Stimulated activated CD8-positive, alpha-beta memory T cell treated with anti-CD3 and anti-CD28 coated beads, Interleukin-15, amount 100 ng/mL, for 4 hours (primary cell): ENCODE data around the gene GUSB.
A peak's percentile ranks its signal among the peaks of the same experiment; 100 is the strongest.
"Not testable (repeated sequence)": the region's sequence is repeated elsewhere in the genome, so short reads cannot be mapped to it uniquely, and the experiment has no call there.

ENCODE experiments used
- DNase-seq, 2 donors: peaks; one replicate each; pipeline ENCODE4 v3.0.0-alpha.2; 2020; ENCODE audit warnings: low read depth in 2 of 2

Gene GUSB

DNA sequence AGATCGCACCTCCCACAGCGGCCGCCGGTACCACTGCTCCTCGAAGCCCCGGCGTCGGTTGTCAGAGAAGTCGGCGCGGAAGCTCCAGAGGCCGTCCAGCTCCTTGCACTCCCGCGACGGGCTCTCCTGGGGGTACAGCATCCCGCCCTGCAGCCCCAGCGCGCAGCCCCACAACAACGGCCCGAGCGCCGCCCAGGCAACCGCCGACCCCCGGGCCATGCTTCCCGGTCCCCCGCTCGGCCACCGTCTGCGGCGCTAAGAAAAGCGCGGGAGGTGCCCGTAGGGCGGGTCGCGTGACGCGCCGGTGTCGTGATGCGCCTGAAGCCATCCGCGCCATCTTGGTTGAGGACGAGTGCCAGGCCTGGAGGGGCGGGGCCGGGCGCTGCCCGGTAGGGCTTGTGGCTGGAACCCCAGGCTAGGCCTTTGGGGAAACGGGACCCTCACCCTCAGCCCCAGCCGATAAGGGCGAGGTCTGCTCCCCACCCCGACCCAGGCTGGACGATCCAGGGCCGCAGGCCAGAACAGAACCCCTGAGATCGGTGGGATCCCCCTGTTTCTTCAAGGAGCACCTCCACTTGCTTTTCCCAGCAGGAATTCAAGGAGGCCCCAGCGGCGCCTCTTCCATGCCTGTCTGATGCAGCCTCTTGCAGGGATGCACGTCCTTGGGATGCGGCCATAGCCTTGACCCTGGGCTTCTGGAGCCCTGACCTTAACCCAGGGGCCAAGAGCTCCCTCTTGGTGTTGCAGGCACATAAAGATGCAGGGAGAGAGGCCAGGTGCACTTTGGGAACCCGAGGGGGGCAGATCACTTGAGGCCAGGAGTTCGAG lies at the start of gene GUSB:
Gene GUSB, minus strand, starts transcription at position 249 of the 828 bp plus-strand sequence. Its CDS starts 30 bp downstream, at position 219.
- peak; percentile 73 to 79 for DNase-seq

DNA sequence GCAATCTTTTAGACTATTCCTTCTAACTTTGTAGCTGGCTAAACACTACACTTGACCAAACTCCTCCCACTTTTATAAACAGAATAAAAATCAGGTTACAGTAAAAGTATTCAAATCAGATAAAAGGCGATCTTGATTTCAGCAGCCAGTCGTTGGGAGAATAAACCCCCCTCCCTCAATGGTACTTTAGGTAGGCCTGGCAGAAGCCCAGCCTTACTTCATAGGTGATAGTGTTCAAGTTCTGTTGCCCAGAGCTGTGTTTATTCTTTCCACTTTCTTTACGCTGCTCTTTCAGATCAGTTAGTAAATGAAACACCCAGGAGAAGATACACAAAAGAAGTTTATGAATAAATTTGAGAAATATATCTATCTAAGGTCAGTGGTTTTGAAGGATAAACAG lies 46.3 kb upstream of the GUSB start:
- DNase-seq: not testable (repeated sequence)

DNA sequence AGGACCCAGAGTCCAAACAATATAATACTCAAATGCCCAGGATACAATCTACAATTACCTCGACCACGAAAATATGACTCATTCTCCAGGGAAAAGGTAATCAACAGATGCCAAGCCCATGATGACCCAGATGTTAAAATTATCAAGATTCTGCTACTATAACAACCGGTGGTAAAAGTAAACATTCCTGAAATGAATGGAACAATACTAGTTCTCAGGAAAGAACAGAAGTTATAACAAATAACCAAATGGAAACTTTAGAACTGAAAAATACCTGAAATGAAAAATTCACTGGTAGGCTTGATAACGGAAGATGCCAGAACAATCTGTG lies 34.1 kb upstream of the GUSB start:
- no peak for DNase-seq

DNA sequence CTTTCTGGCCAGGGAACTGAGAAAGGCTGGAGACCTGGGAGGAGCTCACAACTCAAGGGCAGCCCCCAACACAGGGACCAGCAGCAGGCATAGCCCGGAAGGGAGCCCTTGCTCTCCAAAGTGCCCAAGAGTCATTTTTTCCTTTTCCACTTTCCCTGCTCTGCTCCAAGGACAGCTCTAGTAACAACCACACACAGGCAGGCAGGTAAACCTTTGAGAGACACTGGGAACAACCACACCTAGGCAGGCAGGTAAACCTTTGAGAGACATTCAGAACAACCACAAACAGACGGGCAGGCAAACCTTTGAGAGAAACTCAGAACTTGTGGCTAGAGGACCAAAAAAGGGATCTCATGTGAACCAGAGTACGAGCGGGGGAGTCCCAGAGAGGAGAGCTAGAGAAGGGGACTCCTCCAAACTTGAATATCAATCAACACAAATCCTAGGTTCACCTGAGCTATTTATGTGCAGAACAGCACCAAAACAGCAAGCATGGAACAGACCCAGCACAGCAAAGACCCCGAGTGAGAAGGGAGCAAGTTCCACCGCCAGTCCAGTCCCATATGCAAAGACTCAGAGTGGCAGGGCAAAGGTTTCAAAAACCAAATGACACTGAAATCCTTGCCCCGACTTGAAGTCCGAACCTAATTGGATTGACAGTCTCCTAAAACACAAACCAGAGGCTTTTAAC lies 33.6 kb upstream of the GUSB start:
- DNase-seq: no peak

DNA sequence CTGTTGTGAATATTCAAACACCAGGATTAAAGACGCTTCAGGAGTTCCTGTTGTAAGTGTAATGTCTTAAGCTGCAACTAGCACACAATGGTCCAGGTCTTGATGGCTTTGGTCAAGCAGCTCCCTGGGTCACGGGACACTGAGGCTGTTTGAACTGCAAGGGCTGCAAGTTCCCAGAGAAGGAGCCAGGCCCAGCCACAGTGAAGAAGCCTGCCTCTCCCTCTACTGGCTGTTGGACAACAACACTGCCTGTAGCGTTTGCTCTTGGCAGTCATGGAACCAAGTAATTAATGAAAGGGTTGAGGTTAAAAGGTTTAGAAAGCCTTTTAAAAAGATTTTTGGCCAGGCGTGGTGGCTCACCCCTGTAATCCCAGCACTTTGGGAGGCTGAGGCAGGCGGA lies 31.9 kb upstream of the GUSB start:
- DNase-seq: no peak

DNA sequence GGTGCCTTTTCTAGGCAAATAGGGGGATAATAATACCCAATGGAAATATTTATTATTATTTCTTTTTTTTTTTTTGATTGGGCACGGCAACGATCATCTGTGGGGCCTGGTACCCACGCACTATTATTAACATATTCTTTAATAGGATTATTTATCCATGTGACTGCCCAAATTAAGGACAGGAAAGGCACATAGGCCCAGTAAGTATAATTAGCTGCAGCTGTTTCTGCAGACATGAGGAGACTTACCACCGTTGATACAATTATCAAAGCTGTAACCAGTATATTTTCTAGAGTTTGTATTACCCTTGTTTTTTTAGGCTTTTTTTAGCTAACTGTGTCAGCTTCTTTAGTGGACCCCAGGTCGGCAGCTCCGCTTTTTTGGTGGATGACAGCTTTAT lies 25.2 kb upstream of the GUSB start:
- no peak for DNase-seq

DNA sequence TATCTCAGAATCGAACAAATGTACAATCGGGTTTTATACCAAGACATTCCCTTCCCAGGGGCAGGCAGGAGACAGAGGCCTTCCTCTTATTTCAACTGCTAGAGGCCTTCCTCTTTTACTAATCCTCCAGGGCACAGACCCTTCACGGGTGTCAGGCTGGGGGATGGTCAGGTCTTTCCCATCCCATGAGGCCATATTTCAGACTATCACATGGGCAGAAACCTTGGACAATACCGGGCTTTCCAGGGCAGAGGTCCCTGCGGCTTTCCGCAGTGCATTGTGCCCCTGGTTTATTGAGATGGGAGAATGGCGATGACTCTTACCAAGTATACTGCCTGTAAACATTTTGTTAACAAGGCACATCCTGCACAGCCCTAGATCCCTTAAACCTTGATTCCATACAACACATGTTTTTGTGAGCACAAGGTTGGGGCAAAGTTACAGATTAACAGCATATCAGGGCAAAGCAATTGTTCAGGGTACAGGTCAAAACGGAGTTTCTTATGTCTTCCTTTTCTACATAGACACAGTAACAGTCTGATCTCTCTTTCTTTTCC lies 23.2 kb upstream of the GUSB start:
- not testable (repeated sequence) for DNase-seq

DNA sequence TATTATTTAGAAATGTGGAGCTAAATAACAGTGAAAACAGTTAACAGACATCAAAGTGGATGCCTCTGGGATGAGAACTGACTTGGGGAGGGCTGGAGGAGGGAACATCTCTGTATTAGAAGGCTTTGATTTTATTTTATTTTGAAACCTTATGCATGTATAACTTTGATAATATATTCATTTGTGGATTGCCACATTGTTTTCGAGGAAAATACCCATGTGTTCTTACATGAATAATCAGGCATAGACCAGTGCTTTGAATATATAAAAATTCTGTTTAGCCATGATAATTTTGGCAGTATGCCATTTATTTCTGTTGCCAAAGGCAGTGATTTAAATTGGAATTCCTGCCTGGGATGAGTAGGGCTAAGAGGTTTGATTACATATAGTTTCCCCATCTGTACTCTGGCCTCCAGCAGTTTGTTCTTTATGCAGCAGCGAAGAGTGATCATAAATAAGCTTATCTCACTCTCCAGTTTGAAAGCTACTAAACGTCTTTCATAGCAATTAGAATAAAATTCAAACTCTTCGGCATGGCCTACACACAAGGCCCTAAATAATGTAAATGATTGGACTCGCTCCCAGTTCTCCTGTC lies 18.9 kb upstream of the GUSB start:
- DNase-seq: not testable (repeated sequence)

DNA sequence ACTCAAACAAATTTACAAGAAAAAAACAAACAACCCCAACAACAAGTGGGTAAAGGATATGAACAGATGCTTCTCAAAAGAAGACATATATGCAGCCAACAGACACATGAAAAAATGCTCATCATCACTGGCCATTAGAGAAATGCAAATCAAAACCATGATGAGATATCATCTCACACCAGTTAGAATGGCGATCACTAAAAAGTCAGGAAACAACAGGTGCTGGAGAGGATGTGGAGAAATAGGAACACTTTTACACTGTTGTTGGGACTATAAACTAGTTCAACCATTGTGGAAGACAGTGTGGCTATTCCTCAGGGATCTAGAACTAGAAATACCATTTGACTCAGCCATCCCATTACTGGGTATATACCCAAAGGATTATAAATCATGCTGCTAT lies 13.0 kb upstream of the GUSB start:
- not testable (repeated sequence) for DNase-seq

DNA sequence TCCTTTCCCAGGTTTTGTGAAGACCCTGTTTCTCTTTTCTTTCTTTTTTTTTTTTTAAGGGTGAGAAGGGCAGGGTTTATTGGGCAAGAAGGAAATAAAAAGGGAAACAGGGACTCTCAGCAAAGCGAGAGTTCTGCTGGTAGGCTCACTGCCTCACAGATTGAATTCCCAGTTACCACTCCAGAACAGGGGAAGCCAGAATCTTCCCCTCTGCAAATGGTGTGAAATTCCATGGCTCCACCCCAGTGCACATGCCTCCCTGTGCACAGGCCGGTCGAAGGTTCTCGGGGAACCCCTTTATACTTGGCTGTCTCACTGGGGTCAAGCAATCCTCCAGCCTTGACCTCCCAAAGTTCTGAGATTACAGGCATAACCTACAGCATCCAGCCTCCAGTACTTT lies 10.5 kb upstream of the GUSB start:
- no peak for DNase-seq

DNA sequence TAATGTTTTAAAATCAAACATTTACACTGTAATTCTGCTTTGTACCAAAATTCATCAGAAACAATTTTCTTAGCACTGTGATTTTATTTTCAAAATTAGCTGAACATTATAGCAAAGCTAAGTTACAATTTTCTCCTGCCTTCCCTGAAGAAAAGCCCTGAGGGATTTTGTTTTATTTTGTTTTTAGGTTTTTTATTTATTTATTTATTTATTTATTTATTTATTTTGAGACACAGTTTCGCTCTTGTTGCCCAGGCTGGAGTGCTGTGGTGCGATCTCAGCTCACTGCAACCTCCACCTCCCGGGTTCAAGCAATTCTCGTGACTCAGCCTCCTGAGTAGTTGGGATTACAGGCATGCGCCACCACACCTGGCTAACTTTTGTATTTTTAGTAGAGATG lies 9.8 kb upstream of the GUSB start:
- DNase-seq: not testable (repeated sequence)

DNA sequence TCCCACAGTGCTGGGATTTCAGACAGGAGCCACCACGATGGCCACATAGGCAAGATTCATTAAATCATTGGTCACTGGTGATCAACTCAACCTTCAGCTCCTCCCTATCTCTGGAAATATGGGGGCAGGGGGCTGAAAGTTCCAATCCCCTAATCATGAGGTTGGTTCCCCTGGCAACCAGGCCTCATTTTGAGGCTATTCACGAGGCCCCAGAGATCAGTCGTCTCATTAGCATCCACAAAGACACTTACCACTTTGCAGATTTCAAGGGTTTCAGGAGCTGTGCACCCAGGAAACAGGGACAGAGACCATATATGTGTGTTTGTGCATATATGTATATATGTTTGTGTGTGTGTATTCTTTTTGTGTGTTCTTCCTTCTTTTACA lies 7.7 kb upstream of the GUSB start:
- no peak for DNase-seq

DNA sequence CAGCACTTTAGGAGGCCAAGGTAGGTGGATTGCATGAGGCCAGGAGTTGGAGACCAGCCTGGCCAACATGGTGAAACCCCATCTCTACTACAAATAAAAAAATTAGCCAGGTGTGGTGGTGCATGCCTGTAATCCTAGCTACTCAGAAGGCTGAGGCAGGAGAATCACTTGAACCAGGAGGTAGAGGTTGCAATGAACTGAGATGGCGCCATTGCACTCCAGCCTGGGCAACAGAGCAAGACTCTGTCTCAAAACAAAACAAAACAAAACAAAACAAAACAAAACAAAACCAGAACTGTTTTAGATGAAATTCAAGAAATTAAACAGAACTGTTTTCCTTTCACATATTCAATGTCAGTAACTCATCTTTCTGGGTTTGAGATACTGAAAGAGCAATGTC lies 6.5 kb upstream of the GUSB start:
- DNase-seq: not testable (repeated sequence)

DNA sequence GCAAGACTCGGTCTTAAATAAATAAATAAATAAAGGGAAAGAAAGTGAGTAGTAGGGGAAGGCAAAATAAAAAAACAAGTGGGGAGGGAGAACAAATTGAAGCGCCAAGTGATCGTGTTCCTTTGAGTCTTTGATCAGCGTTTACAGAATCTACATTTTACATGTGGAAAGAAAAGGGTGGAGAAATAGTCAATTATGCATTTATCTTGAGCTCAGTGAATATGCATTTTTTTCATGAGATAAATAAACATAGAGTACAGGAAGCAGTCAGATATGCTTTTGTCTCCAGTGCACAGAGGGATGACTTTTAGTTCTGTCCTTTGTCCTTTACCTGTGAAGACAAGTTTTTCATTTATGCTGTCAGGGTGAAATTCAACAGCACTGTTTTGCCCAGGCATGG lies 6.1 kb upstream of the GUSB start:
- DNase-seq: no peak

DNA sequence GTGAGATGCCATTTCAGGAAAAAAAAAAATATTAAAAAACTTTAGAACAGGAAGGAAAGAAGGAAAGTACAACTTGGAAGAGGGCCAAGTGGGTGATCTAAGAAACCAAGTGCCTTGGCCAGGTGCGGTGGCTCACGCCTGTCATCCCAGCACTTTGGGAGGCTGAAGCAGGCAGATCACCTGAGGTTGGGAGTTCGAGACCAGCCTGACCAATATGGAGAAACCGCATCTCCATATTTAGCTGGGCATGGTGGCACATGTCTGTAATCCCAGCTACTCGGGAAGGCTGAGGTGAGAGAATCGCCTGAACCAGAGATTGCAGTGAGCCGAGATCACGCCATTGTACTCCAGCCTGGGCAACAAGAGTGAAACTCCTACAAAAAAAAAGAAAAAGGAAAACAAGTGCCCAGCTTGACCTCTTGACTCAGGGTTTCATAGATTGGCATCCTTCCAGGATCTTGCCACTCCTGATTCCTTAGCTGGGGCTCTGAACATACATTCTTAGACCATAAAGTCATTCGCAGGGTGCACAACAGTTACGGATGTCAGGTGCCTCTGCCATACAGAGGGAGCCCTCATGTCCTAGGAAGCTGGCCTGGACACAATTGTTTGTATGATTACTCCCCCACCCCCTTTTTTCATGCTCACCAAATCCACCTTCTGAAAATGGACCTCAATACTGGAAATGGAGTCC lies 2.1 kb upstream of the GUSB start:
- DNase-seq: no peak

DNA sequence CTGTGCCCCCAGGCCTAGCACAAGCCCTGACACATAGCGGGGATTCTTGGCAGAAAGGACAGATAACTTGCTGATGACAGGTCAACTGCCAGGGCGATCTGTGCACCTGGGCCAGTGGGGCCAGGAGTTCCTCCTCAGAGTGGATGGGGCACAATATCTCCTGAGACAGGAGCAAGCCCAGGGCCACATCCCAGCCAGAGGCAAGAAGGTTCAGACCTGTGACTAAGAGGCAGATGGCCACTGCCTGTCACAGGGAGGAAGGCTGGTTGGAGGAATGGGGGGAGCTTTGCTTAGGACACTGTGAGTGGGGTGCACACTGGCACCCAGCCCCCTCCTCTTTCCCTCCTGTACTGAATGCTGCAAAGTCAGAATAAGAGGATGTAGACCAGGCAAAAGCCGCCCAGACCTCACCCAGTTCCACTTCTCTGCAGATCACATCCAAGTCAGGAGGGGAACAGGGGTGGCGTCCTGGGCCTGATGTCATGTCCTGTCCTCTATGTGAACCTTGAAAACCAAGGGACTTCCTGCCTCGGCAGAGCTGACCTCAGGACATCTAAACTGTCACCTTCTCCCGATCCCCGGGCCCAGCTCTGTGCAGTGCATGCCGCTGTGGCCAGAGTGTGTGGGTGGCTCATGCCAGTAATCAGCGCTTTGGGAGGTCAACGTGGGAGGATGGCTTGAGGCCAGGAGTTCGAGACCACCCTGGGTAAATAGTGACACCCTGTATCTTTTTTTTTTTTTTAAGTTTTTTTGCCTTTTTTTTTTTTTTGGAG lies 1.3 kb downstream of the GUSB start:
- DNase-seq: peak in 1 of 2 donors; percentile 27

DNA sequence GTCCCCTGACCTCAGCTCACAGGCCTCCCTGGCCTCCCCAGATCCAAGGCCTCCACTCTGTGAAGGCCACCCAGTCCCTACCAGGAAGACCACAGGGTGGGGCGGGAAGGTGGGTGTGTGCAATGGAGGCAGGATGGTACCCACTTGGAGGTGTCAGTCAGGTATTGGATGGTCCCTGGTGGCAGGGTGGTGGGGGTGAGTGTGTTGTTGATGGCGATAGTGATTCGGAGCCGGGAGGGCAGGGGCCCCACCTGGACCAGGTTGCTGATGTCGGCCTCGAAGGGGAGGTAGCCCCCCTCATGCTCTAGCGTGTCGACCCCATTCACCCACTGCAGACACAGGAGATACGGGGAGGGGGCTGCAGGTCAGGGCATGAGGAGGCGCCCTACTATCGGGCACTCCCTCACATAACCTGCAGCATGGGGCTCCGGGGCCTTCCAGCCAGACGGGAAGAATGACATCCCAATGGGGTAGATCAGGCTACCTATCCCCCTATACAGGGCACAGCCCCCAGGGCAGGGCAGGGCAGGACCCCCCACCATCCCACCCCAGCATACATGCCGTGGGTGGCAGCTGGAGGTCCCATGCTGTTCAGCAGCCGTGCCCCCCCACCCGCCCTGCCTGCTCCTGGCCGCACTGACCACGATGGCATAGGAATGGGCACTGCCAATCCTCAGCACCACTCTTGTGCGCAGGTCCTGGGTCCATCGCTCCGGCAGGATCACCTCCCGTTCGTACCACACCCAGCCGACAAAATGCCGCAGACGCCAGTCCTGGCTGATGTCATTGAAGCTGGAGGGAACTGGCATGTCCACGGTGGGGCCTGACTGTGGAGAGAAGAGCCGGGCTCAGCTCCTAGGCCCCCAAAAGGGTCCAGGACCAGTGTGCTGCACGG lies 2.2 kb downstream of the GUSB start:
- DNase-seq: no peak

DNA sequence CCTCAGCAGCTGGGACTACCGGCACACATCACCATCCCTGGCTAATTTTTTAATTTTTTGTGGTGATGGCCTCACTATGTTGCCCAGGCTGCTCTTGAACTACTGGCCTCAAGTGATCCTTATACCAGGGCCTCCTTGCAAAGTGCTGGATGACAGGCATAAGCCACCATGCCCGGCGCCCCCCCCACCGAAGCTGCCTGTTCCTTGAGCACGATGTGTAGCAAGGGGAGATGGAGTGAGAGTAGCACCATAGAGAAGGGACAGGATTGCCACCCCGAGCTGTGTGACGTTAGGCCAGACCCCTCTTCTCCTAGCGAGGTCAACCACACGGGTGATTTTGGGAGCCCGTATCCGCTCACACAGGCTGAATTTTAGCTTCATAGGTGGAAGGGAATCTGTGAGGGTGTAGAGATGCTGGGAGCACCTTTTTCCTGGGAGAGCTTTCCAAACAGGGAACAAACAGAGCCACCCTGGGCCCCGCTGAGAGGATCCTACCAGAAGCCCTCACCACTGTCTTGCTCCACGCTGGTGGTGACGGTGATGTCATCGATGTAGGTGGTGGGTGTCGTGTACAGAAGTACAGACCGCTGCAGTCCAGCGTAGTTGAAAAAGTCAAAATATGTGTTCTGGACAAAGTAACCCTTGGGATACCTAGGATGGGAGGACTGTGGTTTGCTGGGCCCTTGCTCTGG lies 3.0 kb downstream of the GUSB start:
- DNase-seq: no peak

DNA sequence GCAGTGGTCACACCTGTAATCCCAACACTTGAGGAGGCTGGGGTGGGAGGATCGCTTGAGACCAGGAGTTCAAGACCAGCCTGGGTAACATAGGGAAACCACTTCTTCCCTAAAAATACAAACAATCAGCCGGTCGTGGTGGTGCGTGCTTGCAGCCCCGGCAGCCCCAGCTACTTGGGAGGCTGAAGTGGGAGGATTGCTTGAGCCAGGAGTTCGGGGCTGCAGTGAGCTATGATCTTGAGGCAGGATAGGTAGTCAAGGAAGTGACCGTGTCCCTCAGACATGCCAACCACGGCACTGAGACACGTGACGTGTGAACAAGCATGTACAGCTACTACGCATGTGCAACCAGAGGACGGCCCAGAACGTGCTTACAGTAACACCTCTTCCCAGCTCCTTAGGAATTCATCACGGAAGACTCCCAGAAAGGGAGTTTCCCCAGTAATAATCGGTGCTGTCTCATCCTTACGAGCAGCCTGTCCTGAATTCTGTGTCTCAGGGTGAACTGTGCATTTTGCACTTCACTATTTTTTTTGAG lies 5.3 kb downstream of the GUSB start:
- no peak for DNase-seq
